GM12874 (cell line): ENCODE measurements around the gene CPSF4.

Source experiments
- TF ChIP-seq, protein P1 (sequence below): IDR thresholded peaks from 2 replicates; pipeline ENCODE4 v1.5.1; 2011; ENCODE audit warnings: low read depth, mild to moderate bottlenecking, control low read depth, low read length, moderate library complexity; ENCODE audit not compliant: insufficient read depth

CPSF4 gene

DNA sequence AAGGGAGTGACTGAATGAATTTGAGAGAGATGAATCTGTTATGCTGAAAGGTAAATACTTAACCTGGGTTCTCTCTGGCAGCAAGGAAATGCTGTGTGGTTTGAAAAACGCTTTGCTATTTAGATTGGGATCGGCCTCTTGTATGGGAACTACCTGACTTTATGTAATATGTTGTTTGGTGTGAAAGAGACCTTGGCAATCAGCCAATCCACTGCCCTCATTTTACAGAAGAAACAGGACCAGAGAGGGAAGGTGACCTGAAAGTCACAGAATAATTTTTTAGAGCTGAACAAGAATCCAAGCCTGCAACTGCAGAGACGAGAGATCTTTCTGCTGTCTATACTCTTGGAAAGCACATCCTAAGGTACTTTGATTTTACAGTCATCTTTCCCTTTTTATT, 28.9 kb upstream of the CPSF4 start:
- TF ChIP-seq, protein P1, sequence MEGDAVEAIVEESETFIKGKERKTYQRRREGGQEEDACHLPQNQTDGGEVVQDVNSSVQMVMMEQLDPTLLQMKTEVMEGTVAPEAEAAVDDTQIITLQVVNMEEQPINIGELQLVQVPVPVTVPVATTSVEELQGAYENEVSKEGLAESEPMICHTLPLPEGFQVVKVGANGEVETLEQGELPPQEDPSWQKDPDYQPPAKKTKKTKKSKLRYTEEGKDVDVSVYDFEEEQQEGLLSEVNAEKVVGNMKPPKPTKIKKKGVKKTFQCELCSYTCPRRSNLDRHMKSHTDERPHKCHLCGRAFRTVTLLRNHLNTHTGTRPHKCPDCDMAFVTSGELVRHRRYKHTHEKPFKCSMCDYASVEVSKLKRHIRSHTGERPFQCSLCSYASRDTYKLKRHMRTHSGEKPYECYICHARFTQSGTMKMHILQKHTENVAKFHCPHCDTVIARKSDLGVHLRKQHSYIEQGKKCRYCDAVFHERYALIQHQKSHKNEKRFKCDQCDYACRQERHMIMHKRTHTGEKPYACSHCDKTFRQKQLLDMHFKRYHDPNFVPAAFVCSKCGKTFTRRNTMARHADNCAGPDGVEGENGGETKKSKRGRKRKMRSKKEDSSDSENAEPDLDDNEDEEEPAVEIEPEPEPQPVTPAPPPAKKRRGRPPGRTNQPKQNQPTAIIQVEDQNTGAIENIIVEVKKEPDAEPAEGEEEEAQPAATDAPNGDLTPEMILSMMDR = no peak

DNA sequence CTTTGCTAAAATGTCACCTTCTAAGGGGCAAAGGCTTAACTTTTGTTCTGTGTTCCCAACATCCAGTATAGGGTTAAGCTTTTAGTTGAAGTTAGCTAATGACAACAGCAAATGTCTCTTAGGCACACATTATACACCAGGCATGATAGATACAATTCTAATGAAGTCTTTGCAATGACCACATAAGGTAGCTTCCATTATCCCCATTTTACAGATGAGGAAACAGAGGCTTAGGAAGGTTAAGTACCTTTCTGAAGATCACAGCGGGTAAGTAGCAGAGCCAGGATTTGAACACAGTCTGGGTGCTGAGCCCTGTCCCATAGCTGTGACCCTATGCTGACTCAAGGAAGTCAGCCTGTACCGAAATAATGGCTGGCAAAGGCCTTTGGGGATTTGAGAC, 28.1 kb upstream of the CPSF4 start:
- TF ChIP-seq, protein P1 = no peak

DNA sequence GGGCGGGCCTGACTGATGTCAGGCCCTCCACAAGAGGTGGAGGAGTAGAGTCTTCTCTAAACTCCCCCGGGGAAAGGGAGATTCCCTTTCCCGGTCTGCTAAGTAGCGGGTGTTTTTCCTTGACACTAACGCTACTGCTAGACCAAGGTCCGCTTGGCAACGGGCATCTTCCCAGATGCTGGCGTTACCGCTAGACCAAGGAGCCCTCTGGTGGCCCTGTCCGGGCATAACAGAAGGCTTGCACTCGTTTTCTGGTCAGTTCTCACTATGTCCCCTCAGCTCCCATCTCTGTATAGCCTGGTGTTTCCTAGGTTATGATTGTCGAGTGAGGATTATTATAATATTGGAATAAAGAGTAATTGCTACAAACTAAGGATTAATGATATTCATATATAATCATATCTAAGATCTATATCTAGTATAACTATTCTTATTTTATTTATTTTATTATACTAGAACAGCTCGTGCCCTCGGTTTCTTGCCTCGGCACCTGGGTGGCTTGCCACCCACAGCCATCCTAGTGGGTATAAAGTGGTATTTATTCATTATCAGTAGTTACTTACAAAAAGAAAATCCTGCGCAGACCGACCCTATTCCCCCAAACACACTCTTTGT, 23.1 kb upstream of the CPSF4 start:
- TF ChIP-seq, protein P1 = peak; percentile 39; the same call in 1 of the 2 replicates

DNA sequence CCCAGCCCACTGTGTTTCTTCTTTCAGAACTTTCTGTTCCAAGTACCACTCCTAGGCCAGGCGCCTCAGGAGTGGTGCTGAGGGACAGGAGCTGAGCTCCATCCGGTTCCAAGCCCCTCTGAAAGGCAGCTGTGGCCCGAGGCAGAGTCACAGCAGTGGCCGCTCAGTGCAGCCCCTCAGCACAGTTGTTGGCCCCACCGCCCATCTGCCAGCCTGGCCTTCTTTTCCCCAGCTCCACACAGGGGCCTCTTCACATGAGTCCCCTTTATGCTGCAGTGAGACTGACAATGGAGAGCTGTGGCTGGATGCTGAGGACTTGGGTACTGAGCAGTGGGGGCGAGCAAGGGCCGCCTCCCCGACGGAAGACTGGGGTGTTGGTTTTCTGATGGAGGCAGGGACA, 20.5 kb upstream of the CPSF4 start:
- TF ChIP-seq, protein P1 = no peak

DNA sequence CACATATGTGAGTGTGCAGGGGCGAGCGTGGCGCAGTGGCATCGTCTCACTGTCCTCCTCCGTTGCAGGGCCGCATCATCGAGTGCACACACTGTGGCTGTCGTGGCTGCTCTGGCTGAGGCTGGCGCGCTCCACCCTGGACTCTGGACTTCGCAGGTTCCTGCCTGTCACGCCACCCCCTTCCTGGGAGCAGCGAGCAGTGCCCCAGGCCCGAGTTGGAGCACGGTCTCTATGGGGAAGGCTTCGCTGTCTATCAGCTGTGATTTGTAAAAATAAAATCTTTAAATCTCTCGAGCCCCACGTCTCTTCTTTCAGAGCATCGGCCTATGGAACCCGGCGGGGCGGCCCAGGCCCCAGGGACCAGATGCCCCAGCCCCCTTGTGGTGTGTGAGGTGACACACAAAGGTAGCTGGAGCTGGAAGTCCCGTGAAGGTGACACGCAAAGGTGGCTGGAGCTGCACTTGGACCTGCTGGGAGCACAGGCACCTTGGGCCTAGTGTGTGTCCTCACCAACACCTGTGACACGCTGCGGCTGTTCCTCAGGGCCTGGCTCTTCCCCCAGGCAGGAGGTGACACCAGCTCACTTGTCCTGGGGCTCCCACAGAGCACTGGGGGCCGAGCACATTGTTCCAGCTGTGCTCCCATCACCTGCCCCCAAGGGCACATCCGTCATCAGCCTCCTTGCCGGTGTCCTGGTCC, 19.3 kb upstream of the CPSF4 start:
- TF ChIP-seq, protein P1 = no peak

DNA sequence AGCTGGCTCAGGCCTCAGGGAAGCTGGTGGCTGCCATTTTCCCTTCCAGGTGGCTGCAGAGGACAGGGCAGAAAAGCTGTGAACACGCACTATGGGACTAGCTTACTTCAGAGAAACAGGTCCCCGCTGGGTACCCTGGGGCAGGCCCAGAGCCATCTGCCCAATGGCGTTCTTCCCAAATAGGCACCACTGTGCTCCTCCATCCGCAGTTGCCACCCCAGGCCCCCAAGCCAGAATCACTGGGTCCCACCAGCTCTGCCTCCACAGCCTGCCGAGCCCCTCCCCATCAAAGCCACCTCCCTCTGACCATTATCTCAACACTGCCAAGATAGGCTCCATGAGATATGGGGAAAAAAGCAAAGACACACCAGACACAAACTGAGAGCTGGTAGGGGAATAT, 18.5 kb upstream of the CPSF4 start:
- TF ChIP-seq, protein P1 = no peak

DNA sequence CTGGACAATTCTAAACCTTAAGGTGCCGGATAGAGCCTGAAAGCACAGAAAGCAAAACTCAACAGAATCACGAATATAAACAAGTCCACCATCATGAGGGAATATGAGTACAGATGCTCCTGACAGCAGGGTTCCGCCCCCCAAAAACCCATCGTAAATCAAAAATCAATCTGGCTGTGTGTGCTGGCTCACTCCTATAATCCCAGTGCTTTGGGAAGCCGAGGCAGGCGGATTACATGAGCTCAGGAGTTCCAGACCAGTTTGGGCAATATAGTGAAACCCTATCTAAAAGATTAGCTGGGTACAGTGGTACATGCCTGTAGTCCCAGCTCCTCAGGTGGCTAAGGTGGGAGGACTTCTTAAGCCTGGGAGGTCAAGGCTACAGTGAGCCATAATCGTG, 17.8 kb upstream of the CPSF4 start:
- TF ChIP-seq, protein P1 = no peak
